GM13976 (cell line): ENCODE measurements around the gene CTNNB1.

Source experiments
- DNase-seq: peaks from one replicate; pipeline ENCODE4 v3.0.0; 2012; ENCODE audit warnings: low spot score
- in situ Hi-C: fragments of 300-500 bp; cut with MboI; formaldehyde crosslinking; loops from one replicate; pipeline ENCODE4 v1.12.0; 2022; ENCODE audit warnings: low sequenced_read_pairs, mixed read lengths, inconsistent platforms; ENCODE audit not compliant: unreplicated experiment
- TF ChIP-seq, protein P1 (sequence below): IDR thresholded peaks from 2 replicates; pipeline ENCODE4 v1.5.1; 2012; ENCODE audit warnings: borderline replicate concordance, mild to moderate bottlenecking; ENCODE audit not compliant: insufficient read depth; ENCODE audit errors: extremely low read depth, missing control alignments, control extremely low read depth

The CTNNB1 gene

DNA sequence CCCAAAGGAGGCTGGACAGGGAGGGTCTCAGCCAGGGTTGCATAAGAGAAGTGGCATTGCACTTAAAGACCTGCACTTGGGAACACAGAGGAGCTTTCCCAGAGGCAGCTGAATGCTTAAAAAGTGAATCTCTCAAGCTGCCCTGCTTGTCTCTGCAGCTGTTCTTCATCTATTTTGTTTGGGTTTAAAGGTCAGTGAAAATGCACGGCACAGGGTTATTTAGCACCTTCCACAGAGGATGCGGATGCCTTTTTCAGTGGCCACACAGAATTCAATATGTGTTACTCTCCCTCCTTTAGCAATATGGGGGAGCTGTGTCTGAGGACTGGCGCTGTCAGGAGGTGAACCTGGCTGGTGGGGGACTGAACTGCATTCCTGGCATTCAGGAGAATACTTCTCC, 22.7 kb upstream of the CTNNB1 start:
- in situ Hi-C loops: no loop called here
- TF ChIP-seq, protein P1, sequence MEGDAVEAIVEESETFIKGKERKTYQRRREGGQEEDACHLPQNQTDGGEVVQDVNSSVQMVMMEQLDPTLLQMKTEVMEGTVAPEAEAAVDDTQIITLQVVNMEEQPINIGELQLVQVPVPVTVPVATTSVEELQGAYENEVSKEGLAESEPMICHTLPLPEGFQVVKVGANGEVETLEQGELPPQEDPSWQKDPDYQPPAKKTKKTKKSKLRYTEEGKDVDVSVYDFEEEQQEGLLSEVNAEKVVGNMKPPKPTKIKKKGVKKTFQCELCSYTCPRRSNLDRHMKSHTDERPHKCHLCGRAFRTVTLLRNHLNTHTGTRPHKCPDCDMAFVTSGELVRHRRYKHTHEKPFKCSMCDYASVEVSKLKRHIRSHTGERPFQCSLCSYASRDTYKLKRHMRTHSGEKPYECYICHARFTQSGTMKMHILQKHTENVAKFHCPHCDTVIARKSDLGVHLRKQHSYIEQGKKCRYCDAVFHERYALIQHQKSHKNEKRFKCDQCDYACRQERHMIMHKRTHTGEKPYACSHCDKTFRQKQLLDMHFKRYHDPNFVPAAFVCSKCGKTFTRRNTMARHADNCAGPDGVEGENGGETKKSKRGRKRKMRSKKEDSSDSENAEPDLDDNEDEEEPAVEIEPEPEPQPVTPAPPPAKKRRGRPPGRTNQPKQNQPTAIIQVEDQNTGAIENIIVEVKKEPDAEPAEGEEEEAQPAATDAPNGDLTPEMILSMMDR: no peak
- no peak for DNase-seq

DNA sequence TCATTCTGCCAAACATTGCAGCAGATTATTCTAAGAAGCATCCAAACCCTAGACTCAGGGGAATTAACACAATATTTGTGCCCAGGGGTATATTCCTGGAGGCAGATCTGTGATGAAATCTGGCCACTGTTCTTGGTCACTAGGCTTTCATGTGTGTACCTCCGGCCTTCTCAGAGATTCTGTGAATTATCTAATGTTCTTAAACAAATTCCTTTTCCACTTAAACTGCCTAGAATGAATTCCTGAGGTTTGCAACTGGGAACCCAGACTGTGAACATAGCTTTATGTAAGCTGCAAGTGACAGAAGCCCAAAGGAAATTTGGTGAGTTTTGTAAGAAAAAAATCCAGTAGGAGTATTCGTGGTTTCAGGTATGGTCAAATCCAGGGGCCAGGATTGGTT, 20.7 kb upstream of the CTNNB1 start:
- TF ChIP-seq, protein P1: no peak
- in situ Hi-C loops: no loop called here
- no peak for DNase-seq

DNA sequence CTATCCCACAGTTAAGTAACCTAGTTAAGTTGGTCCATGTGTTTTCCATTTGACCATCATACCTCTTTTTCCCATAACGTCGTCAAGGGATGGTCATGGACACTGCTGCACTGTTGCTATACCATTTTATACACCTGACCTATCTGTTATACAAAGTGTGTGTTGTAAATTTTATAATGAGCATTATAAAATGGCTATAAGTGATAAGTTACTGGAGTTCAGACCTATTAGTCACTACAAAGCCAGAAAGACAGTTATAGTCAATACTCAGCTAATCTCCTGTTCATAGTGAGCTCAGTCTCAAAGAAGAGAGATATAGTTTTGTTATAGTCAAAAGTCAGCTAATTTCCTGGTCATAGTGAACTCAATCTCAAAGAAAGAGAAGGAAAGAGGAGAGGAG, 18.9 kb upstream of the CTNNB1 start:
- DNase-seq: no peak
- in situ Hi-C loops: no loop called here
- TF ChIP-seq, protein P1: no peak

DNA sequence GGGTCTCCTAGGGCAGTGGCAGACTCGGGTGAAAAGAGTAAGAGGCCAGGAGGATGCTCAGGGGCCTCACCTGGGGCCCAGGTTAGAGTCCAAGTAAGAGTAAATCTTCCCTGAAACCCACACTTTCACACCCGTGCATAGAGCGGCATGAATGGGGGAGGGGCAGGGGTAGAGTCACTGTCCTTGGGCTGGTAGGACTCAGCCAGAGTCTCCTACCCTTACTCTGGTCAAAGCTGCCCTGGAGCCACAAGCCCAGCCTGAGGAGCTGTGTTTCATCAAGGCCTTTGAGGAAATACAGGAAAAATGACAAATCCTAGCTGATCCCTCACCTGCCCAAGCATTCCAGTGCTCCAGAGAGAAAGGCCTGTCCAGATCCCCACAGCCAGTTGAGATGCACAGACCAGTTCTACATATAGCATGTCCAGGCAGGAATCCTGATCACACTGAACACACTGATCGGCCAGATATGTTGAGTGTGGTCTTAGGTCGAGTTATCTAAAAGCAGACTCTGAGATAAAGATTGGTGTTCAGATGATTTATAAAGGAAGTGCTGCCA, 16.7 kb upstream of the CTNNB1 start:
- DNase-seq: no peak
- in situ Hi-C loops: no loop called here
- TF ChIP-seq, protein P1: no peak

DNA sequence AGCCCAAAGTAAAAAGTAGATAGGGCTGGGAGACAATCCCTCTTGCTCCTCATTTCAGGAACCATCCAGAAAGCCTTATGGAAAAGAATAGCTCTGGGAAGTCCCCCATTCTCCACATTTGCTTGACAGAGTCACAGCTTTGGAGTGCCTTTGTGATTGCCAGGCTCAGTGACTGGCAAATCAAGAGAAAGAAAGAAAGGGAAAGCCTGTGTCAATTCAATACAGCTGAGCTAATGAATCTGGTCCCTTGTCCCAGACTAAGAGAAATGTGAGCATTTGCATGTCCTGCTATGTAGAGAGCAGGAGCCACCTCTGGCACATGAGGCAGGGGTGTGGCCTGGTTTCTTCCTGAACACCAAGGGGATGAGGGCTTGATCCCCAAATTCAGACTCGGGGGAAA, 14.9 kb upstream of the CTNNB1 start:
- in situ Hi-C loops: no loop called here
- DNase-seq: no peak
- TF ChIP-seq, protein P1: no peak

DNA sequence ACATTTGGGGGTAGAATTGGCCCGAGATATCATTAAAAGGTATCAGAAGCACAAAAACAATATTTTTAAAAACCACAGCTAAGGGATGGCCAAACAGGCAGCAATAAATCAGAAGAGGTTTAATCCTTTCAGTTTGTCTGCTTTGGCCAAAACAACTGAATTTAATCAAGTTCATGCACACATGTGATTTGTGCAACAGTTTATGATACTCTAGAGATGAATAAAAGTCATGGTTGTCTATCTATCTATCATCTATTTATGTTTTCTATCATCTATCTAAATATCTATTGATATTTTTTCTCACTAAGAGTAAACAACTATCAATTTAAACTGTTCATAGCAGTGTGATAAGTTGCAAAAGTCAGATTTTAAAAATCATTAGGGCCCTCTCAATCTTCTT, 13.0 kb upstream of the CTNNB1 start:
- in situ Hi-C loops: no loop called here
- DNase-seq: no peak

DNA sequence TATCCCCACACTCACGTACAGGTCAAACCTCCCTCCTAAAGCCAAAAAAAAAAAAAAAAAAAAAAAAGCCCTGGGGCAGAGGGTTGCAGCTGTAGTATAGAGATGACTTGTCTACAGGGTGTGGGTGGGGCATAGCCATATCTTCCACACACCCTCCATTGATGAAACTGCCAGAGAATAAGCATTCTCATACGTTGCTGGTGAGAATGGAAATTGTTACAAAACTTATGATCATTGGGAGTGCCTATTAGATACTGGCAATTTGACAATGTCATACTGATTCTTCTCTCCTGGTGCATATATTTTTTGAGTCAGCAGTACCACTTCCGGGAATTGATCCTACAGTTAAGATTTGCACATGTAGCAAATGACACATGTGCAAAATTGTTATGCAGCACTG, 11.0 kb upstream of the CTNNB1 start:
- DNase-seq: no peak
- in situ Hi-C loops: no loop called here
- TF ChIP-seq, protein P1: no peak

More for the DNA sequence above, 13.0 kb upstream of the CTNNB1 start:
- TF ChIP-seq, protein P1: no peak
